Sciatic nerve (tissue), 2 donors: ENCODE results near the gene PITPNB. TPM values are rescaled to one million over a fixed set of nuclear protein-coding genes. Genes with fewer than 3 reads are reported as not detected.

ENCODE experiments used
- ATAC-seq: fragments of 200-7000 bp; cut with Tn5 transposase; one replicate; pipeline ENCODE4 v1.9.1; 2020; ENCODE audit warnings: mild to moderate bottlenecking, moderate library complexity
- DNase-seq: peaks from one replicate; pipeline ENCODE4 v3.0.0-alpha.2; 2020; ENCODE audit warnings: low spot score
- intact Hi-C: fragments of 100-400 bp; cut with DNase I; formaldehyde crosslinking; loops from one replicate; pipeline ENCODE4 v1.14.2; 2022
- total RNA-seq: library from RNA; stranded (reverse); fragmentation: NEBNext Ultra II Directional; extraction: Animal tissue kit (Norgen Biotek cat#: 25700); gene quantifications from one replicate; pipeline ENCODE4 v1.2.1, GENCODE V29; 2021
- donor health status: DM: no; HTN: no; CAD: no.
- donor health status: DM: no; HTN: no; CAD: no.

PITPNB gene
- total RNA-seq, 1 donor from 2014 or later = 88.8 TPM

DNA sequence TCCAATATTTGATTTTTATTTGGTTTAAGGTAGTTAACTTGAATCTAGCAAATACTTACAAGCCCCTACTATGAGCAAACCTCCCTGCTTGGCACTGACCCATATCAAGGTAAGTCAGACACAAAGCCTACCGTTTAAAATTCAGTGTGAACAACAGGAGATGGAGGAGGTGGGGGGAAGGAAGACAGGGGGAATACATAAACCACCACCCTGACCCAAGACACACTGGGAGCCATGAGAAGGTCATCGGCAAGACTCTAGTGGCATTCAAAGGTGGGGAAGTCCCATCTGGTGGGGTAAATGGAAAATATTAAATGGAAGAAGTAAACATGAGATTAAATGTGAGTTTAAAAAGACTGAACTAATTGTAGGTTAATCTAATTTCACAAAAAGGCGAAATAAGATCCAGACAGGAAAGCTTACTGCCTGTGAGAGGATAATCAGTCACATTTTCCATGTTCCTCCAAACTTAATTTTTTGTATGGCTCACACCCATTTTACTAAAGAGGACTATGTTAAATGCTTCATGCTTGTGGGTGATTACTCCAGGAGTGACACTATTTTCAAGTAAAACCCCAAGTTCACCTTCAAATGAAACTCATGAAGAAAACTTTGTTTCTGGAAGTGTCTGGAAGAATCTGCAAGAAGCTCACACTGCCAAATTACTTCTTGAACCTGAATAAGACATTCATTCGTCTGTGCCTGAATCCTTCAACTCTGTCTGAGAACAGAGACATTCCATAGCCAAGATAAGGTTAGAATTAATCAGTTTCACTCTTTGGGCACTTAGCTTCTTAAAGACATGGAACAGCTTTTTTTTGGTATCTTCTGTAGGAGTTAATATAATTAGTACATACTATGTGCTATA is 51.7 kb downstream of the PITPNB start:
- DNase-seq (no peak), ATAC-seq (peak; percentile 54)
- intact Hi-C loops = no loop called here

- DNase-seq = no peak
- intact Hi-C loops = no loop called here
- peak; percentile 88 for ATAC-seq
These were observed 52.6 kb downstream of the PITPNB start for GRCh38 chr22:27866135-27867084.

GRCh38 chr22:27865496-27865895 is 53.6 kb downstream of the PITPNB start:
- intact Hi-C loops = no loop called here
- no peak for ATAC-seq

GRCh38 chr22:27863556-27863955 is 55.5 kb downstream of the PITPNB start:
- no peak for DNase-seq
- intact Hi-C loops = no loop called here
- ATAC-seq = no peak

More at GRCh38 chr22:27865496-27865895, 53.6 kb downstream of the PITPNB start:
- no peak for DNase-seq

- no peak for ATAC-seq
- intact Hi-C loops = no loop called here
- no peak for DNase-seq
These were observed 56.1 kb downstream of the PITPNB start for GRCh38 chr22:27863001-27863400.

GRCh38 chr22:27859336-27859735 is 59.7 kb downstream of the PITPNB start:
- DNase-seq (no peak), ATAC-seq (no peak)
- intact Hi-C loops = no loop called here

GRCh38 chr22:27858626-27859025 is 60.4 kb downstream of the PITPNB start:
- ATAC-seq = no peak

DNA sequence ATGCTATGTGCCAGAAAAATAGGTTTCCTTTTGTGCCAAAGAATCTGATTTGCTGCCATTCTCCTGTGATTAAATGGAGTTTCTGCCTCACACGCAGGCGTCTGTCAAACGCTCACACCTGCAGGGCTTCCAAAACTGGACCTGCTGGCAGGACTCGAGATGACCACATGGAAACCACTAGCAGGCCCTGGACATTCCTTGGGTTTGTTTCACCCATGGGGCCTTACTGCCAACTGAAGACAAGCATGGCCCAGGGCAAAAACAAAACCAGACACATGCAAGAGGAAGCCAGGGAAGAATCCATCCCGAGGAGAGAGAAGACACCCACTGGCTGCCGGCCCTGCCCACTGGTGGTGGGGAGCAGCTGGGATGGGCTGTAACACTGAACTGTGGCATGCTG is 61.6 kb downstream of the PITPNB start:
- peak; percentile 23 for ATAC-seq
- no peak for DNase-seq
- intact Hi-C loops = no loop called here

More at GRCh38 chr22:27858626-27859025, 60.4 kb downstream of the PITPNB start:
- DNase-seq = no peak
- intact Hi-C loops = no loop called here

DNA sequence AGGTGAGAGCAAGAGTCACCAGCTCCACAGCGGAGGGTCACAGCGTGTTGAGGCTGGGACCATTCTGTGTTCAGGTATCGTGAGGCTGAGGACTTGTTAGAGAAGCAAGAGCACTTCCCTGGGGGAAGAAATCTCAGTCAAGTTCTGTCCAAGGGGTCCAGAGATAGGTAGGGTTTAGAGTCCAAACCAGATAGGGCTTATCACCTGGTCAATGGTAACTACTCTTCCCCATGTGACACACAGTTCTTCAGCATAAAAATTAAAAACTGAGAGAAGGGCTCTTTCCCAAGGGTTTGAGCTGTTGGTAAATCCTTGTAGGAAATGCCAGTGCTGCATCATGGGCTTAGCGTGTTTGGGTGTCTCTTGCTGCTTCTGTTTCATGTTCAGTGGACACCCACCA is 62.7 kb downstream of the PITPNB start:
- DNase-seq (no peak), ATAC-seq (no peak)
- intact Hi-C loops = no loop called here

GRCh38 chr22:27853424-27853823 is 65.6 kb downstream of the PITPNB start:
- DNase-seq = no peak
- intact Hi-C loops = no loop called here

DNA sequence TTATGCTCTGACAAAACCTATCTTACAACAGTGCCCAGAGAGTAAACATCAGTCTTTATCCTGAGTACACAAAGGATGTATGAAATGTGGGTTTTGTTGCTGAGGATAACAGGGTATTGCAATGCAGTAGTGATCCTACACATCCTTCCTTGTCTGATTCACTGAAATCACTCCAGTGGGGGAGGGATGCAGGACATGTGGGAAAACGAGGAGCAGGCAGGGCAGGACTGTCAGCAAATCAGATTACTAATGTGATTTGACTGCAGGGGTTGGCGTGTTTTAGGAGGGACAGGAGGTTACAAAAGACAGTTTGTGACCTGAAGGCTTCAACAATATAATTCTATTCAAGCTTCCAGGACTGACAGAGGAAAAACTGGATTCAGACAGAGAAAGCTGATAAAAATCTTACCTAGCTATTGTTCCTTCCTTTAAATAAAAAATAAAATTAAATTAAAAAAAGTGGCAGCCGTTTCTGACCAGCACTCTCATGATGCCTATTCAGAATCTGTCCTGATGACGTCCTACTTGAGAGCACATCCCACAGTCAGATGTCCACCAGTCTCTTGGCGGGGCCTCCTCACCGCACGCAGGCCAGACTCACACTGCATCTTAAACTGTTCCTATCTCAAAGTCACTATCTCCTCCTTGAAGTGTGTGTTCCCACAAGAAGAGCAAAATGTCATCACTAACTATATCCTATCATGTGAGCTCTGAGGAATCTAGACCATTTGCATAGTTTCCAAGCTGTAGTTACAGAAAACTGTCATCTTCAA is 66.9 kb downstream of the PITPNB start:
- intact Hi-C loops = no loop called here
- ATAC-seq = no peak
- DNase-seq = no peak

More at GRCh38 chr22:27853424-27853823, 65.6 kb downstream of the PITPNB start:
- peak; percentile 74 for ATAC-seq

DNA sequence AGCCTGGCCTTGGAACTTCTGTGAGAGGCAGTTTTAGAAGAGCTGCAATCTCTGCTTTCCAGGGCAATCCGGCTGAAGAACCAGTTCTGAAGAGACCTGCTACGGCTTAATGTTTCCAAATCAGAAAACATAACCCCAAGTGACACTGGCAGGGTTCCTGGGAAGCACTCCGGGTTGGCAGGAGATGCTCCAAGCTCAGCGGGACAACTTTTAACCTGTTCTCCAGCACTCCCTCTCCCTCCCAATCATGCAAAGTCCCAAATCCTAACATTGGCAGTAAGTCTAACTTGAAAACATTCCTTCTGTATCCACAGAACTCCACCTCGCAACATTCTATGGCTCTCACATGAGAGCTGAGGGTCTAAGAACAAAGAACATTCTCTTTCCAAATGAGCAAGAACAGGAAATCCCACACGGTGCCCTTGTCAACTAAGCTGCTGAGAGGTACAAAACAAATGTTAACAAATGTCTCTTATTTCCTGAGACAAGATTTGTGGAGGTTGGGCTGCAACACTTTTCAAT is 69.0 kb downstream of the PITPNB start:
- ATAC-seq = peak; percentile 84

DNA sequence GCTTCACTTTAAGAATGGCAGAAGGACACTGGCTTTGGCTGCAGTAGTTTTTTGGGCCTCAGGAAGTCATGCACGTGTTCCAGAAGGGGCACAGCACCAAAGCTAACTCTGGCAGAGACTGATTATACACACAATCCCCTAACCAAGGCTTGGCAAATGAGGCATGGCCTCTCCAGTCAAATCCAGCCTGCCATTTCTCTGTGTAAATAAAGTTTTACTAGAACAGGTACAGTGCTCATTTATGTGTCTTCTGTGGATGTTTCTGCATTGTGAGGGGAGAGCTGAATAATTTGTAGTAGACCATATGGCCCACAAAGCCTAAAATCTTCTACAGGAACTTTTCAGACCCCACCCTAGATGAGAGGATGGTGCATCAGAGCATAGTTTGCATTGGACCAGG is 71.1 kb downstream of the PITPNB start:
- ATAC-seq = no peak
- DNase-seq = no peak
- intact Hi-C loops = no loop called here

More for the DNA sequence above, 69.0 kb downstream of the PITPNB start:
- intact Hi-C loops = no loop called here
- DNase-seq = no peak

DNA sequence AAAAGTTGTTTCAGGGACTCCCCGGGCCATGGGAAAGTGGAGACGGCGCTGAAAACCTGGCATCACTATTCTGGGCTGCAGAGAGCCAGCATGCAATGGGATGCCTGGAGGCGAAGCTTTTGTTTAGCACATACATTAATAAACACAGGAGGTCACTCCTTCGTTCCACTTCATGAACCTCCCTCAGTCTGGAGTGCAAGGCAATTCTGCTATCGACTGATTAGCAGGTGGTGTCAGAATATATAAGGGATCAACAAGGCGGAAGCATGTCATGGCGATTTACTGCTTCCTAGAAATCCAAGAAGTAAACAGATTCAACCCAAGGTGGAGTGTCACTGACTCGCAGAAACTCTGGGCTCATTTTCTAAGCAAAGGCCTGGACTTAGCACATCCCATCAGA is 72.1 kb downstream of the PITPNB start:
- ATAC-seq = no peak

DNA sequence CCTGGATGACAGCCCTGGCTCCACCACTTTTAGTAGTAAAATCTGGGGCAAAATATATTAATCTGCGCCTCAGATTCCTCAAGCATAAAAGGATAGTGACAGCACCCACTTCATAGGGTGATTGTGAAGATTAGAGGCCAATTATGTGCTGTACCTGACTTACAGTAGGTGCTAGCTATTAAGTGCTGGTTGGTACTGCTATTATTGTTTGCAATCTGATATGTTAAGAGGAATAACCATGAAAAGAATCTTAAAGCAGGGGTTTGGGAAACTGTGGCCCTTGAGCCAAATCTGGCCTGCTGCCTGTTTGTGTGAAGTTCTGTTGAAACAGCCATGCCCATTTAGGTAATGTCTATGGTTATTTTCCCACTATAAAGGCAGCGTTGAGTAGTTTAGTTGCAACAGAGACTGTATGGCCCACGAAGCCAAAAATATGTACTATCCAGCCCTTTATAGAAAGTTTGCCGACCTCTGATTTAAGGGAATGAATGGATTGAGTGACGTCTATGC is 72.8 kb downstream of the PITPNB start:
- no peak for DNase-seq
- ATAC-seq = no peak
- intact Hi-C loops = no loop called here

More for the DNA sequence above, 72.1 kb downstream of the PITPNB start:
- intact Hi-C loops = no loop called here
- DNase-seq = no peak

DNA sequence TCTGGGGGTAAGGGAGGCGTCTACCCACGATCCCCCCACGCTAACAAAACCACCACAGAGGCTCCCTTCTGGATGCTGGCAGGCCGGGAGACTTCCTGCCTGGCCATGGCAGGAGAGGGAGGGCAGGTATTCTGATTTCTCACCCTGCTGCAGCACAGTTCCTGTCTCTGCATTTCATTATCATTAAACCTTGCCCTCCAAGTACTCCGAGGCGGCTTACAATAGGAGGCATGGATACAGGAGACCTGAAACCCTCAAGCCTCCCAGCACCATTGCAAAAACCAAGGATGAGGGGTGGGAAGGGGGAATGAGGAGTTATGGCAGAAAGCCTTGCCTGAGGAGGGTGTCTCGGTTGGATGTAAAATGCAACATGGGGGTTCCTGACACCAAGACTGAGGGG is 73.4 kb downstream of the PITPNB start:
- DNase-seq (no peak), ATAC-seq (no peak)
- intact Hi-C loops = no loop called here

GRCh38 chr22:27844656-27845591 is 74.1 kb downstream of the PITPNB start:
- DNase-seq (no peak), ATAC-seq (no peak)
- intact Hi-C loops = no loop called here

- DNase-seq (no peak), ATAC-seq (no peak)
- intact Hi-C loops = no loop called here
These were observed 74.8 kb downstream of the PITPNB start for GRCh38 chr22:27844256-27844655.
